Measurements from ENCODE around the gene ARL6.

The ARL6 gene

DNA sequence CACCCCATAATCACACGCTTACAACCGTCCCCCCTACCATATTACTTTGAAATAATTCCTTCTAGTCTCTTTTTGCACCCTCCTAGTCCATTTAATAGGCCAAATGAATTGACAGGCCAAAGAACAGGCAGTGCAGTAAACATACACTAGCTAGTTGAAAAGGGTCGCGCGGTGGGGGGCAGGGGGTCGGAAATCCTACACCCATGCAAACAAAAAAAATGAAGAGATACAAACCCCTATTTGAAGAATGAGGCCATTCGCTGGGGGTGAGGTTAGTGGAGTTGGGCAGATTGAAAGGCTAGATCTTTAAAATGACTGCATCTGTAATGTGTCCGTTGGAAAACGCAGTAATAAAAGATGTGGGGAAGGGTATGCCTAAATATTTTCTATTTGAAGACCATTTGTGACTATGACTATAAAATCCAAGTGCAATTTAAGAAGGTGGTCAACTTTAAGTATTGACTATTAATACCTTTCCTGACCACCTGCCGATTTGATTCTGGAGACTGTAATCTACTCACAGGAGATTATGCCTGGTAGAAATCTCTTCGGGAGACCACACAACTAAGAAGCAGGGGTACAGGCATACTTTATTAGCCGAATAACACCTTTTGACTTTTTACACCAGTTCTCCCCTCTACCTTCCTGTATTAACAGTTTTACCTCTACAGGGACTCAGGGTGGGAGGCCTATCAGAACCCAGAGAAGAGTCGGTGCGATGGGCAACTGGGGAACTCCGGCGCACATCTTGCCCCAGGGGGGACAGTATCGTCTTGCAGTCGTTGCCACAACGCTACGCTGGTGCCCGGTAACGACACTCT, 762 bp upstream of the ARL6 start:
- TF ChIP-seq ZFP3 (CRISPR knock-in tag; IDR thresholded peaks at IDR 0.05) (no peak), ZC3H10 (CRISPR knock-in tag; IDR thresholded peaks at IDR 0.05) (no peak), GLIS3 (CRISPR knock-in tag; IDR thresholded peaks at IDR 0.05) (no peak), ISL1 (CRISPR knock-in tag; IDR thresholded peaks at IDR 0.05) (no peak), ZNF565 (CRISPR knock-in tag; conservative IDR thresholded peaks at IDR 0.05; ENCODE audit: low read depth) (no peak), TOX (CRISPR knock-in tag; IDR thresholded peaks at IDR 0.05; ENCODE audit: borderline replicate concordance) (no peak), ZNF8 (CRISPR knock-in tag; IDR thresholded peaks at IDR 0.05) (no peak)
- TF ChIP-seq, protein P1, sequence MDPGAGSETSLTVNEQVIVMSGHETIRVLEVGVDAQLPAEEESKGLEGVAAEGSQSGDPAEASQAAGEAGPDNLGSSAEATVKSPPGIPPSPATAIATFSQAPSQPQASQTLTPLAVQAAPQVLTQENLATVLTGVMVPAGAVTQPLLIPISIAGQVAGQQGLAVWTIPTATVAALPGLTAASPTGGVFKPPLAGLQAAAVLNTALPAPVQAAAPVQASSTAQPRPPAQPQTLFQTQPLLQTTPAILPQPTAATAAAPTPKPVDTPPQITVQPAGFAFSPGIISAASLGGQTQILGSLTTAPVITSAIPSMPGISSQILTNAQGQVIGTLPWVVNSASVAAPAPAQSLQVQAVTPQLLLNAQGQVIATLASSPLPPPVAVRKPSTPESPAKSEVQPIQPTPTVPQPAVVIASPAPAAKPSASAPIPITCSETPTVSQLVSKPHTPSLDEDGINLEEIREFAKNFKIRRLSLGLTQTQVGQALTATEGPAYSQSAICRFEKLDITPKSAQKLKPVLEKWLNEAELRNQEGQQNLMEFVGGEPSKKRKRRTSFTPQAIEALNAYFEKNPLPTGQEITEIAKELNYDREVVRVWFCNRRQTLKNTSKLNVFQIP (CRISPR knock-in tag; IDR thresholded peaks at IDR 0.05; ENCODE audit: borderline replicate concordance, low read depth): no peak
- TF ChIP-seq, protein P2, sequence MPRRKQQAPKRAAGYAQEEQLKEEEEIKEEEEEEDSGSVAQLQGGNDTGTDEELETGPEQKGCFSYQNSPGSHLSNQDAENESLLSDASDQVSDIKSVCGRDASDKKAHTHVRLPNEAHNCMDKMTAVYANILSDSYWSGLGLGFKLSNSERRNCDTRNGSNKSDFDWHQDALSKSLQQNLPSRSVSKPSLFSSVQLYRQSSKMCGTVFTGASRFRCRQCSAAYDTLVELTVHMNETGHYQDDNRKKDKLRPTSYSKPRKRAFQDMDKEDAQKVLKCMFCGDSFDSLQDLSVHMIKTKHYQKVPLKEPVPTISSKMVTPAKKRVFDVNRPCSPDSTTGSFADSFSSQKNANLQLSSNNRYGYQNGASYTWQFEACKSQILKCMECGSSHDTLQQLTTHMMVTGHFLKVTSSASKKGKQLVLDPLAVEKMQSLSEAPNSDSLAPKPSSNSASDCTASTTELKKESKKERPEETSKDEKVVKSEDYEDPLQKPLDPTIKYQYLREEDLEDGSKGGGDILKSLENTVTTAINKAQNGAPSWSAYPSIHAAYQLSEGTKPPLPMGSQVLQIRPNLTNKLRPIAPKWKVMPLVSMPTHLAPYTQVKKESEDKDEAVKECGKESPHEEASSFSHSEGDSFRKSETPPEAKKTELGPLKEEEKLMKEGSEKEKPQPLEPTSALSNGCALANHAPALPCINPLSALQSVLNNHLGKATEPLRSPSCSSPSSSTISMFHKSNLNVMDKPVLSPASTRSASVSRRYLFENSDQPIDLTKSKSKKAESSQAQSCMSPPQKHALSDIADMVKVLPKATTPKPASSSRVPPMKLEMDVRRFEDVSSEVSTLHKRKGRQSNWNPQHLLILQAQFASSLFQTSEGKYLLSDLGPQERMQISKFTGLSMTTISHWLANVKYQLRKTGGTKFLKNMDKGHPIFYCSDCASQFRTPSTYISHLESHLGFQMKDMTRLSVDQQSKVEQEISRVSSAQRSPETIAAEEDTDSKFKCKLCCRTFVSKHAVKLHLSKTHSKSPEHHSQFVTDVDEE (CRISPR knock-in tag; IDR thresholded peaks at IDR 0.05): no peak
- TF ChIP-seq, protein P3, sequence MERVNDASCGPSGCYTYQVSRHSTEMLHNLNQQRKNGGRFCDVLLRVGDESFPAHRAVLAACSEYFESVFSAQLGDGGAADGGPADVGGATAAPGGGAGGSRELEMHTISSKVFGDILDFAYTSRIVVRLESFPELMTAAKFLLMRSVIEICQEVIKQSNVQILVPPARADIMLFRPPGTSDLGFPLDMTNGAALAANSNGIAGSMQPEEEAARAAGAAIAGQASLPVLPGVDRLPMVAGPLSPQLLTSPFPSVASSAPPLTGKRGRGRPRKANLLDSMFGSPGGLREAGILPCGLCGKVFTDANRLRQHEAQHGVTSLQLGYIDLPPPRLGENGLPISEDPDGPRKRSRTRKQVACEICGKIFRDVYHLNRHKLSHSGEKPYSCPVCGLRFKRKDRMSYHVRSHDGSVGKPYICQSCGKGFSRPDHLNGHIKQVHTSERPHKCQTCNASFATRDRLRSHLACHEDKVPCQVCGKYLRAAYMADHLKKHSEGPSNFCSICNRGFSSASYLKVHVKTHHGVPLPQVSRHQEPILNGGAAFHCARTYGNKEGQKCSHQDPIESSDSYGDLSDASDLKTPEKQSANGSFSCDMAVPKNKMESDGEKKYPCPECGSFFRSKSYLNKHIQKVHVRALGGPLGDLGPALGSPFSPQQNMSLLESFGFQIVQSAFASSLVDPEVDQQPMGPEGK (CRISPR knock-in tag; IDR thresholded peaks at IDR 0.05; ENCODE audit: borderline replicate concordance): no peak
- TF ChIP-seq, protein P4, sequence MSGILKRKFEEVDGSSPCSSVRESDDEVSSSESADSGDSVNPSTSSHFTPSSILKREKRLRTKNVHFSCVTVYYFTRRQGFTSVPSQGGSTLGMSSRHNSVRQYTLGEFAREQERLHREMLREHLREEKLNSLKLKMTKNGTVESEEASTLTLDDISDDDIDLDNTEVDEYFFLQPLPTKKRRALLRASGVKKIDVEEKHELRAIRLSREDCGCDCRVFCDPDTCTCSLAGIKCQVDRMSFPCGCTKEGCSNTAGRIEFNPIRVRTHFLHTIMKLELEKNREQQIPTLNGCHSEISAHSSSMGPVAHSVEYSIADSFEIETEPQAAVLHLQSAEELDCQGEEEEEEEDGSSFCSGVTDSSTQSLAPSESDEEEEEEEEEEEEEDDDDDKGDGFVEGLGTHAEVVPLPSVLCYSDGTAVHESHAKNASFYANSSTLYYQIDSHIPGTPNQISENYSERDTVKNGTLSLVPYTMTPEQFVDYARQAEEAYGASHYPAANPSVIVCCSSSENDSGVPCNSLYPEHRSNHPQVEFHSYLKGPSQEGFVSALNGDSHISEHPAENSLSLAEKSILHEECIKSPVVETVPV (CRISPR knock-in tag; IDR thresholded peaks at IDR 0.05): no peak
- peak; percentile 74 for ATAC-seq

DNA sequence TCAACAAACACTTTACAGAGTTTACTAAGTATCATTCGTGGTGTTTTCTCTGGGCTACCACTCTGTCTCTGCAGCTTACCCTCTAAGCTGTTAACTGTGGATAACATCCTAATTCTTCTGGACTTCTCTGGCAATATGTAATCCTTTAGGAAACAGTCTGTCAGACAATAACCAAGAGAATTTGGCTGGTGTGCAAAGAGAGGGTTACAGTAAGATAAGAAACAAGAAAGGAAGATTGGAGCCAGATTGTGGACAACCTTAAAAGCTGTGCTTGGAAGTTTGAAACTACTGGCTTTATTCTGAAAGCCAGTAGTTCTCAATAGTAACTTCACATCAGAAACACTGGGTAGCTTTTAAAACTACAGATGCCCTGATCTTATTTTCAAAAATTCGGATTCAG, 778 bp downstream of the ARL6 start:
- peak; percentile 12 for ATAC-seq
- no peak for TF ChIP-seq ZFP30 (CRISPR knock-in tag; IDR thresholded peaks at IDR 0.05)
- TF ChIP-seq, protein P1 (CRISPR knock-in tag; IDR thresholded peaks at IDR 0.05; ENCODE audit: borderline replicate concordance, low read depth): no peak
- TF ChIP-seq CSDC2 (CRISPR knock-in tag; IDR thresholded peaks at IDR 0.05): no peak
- TF ChIP-seq ZNF70 (CRISPR knock-in tag; IDR thresholded peaks at IDR 0.05): no peak
- TF ChIP-seq, protein P2 (CRISPR knock-in tag; IDR thresholded peaks at IDR 0.05): no peak
- TF ChIP-seq ZNF565 (CRISPR knock-in tag; conservative IDR thresholded peaks at IDR 0.05; ENCODE audit: low read depth): no peak
- no peak for TF ChIP-seq TOX (CRISPR knock-in tag; IDR thresholded peaks at IDR 0.05; ENCODE audit: borderline replicate concordance)

DNA sequence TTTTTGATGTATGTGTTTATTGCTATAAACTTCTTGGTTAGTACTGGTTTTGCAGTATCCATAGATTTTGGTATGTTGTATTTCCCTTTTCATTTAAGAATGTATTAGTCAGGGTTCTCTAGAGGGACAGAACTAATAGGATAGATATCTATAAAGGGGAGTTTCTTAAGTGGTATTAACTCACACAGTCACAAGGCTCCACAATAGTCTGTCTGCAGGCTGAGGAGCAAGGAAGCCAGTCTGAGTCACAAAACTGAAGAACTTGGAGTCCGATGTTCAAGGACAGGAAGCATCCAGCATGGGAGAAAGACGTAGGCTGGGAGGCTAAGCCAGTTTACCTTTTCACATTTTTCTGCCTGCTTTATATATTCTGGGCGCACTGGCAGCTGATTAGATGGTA, 8.4 kb downstream of the ARL6 start:
- no peak for ATAC-seq
- TF ChIP-seq TCF4 (CRISPR knock-in tag; IDR thresholded peaks at IDR 0.05; ENCODE audit: borderline replicate concordance): no peak
- TF ChIP-seq, protein P4 (CRISPR knock-in tag; IDR thresholded peaks at IDR 0.05): no peak
- no peak for TF ChIP-seq GLIS3 (CRISPR knock-in tag; IDR thresholded peaks at IDR 0.05)
- TF ChIP-seq, protein P3 (CRISPR knock-in tag; IDR thresholded peaks at IDR 0.05; ENCODE audit: borderline replicate concordance): no peak
- no peak for TF ChIP-seq SNAI2 (CRISPR knock-in tag; IDR thresholded peaks at IDR 0.05)
- TF ChIP-seq ZNF8 (CRISPR knock-in tag; IDR thresholded peaks at IDR 0.05): no peak
- TF ChIP-seq RARB (CRISPR knock-in tag; IDR thresholded peaks at IDR 0.05): no peak
- TF ChIP-seq CSDC2 (CRISPR knock-in tag; IDR thresholded peaks at IDR 0.05): no peak
- TF ChIP-seq BACH2 (CRISPR knock-in tag; IDR thresholded peaks at IDR 0.05; ENCODE audit: borderline replicate concordance): no peak
- TF ChIP-seq ZFP3 (CRISPR knock-in tag; IDR thresholded peaks at IDR 0.05): no peak
